Measurements from ENCODE around the gene FAM20C. TPM values are rescaled to one million over a fixed set of nuclear protein-coding genes. Genes with fewer than 3 reads are reported as not detected.

FAM20C gene
- total RNA-seq, 1 experiment from 2014 or later: 62.6 TPM

DNA sequence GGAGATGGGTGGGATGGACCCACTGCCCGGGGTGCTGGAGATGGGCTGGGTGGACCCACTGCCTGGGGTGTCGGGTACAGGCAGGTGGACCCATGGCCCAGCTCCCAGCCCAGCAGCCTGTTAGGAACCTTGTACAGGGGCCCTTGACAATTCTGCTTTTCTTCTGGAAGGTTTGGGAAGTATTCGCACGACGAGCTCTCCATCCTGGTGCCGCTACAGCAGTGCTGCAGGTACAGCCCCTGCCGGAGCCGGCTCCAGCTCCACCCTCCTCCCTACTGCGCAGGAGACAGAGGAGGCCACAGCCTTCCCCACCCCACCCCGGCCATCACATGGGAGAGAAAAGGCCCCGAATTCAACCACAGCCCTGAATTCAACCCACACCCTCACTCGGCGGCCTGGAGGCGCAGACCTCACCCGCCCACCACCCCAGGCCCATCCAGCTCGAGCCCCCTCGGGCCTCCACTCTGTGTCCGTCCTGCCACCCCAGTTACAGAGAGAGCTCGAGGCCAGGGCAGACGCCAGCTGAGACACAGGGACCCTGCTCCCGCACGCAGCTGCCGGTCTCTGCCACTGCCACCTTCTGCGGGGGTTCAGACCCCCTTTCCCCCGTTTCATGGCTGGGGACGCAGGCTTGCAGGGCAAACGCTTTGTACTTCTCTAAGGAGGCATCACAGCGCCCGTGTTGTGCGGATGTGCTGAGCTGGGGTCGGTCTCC is 66.3 kb downstream of the FAM20C start:
- no peak overlapping the region for H2BK20ac ChIP-seq (ENCODE audit: low read depth, low read length, poor library complexity, severe bottlenecking)

More for the DNA sequence above, 66.3 kb downstream of the FAM20C start:
- H3K27ac ChIP-seq (ENCODE audit: insufficient read length, low read depth, low read length): no peak overlapping the region
- no peak overlapping the region for H3K18ac ChIP-seq (ENCODE audit: insufficient read length, low read depth, low read length)
- H3K9me3 Mint-ChIP-seq: peaks cover 57 to 80% of the 10 kb centered on the region in 2 experiments
- no peak overlapping the region for H2BK12ac ChIP-seq (ENCODE audit: insufficient read length, low read depth, low read length)
- H3K79me2 ChIP-seq (ENCODE audit: insufficient read depth, low read length): no peaks in the 10 kb centered on the region
- no peak overlapping the region for H3K56ac ChIP-seq (ENCODE audit: insufficient read length, low read depth, low read length)
- H4K91ac ChIP-seq (ENCODE audit: insufficient read length, low read depth, low read length): no peak overlapping the region
- no CpG with 5 or more reads among the region's 31 CpGs for WGBS (ENCODE audit: extremely low coverage, insufficient read length, low lambda C conversion rate)
- no peaks in the 10 kb centered on the region for H3K4me1 ChIP-seq (ENCODE audit: insufficient read depth, low read length)
- no peak overlapping the region for H3K23ac ChIP-seq (ENCODE audit: insufficient read length, low read depth, low read length)
- TF ChIP-seq, protein P1, sequence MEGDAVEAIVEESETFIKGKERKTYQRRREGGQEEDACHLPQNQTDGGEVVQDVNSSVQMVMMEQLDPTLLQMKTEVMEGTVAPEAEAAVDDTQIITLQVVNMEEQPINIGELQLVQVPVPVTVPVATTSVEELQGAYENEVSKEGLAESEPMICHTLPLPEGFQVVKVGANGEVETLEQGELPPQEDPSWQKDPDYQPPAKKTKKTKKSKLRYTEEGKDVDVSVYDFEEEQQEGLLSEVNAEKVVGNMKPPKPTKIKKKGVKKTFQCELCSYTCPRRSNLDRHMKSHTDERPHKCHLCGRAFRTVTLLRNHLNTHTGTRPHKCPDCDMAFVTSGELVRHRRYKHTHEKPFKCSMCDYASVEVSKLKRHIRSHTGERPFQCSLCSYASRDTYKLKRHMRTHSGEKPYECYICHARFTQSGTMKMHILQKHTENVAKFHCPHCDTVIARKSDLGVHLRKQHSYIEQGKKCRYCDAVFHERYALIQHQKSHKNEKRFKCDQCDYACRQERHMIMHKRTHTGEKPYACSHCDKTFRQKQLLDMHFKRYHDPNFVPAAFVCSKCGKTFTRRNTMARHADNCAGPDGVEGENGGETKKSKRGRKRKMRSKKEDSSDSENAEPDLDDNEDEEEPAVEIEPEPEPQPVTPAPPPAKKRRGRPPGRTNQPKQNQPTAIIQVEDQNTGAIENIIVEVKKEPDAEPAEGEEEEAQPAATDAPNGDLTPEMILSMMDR (conservative IDR thresholded peaks at IDR 0.05): no peak
- no peaks in the 10 kb centered on the region for H3K27me3 ChIP-seq (ENCODE audit: insufficient read depth, low read length)
- no peaks in the 10 kb centered on the region for H4K20me1 ChIP-seq (ENCODE audit: control insufficient read depth, insufficient read depth, insufficient read length)
- no peak overlapping the region for H2BK5ac ChIP-seq (ENCODE audit: insufficient read length, low read length)
- peaks cover 79 to 86% (median 81%) of the 10 kb centered on the region in 3 experiments for H3K36me3 Mint-ChIP-seq (ENCODE audit: insufficient read depth in 1 of 3, low read depth in 3 of 3)
- no peaks in the 10 kb centered on the region for H3K79me1 ChIP-seq (ENCODE audit: insufficient read depth, low read depth, low read length, poor library complexity, severe bottlenecking)
- no peak overlapping the region for H4K8ac ChIP-seq (replicated peaks; ENCODE audit: insufficient read length, low read depth, low read length)
- H3K14ac ChIP-seq (ENCODE audit: insufficient read depth, low read length): no peak overlapping the region
- peaks cover 14% of the 10 kb centered on the region for H3K27me3 Mint-ChIP-seq (ENCODE audit: low read depth)
- peaks cover 44% of the 10 kb centered on the region for H3K9me3 ChIP-seq (ENCODE audit: control insufficient read depth, low read depth, low read length)
- H2AFZ ChIP-seq (ENCODE audit: low read length): no peak overlapping the region
- no peak overlapping the region for H2BK120ac ChIP-seq (ENCODE audit: low read depth, low read length, poor library complexity, severe bottlenecking)
- H3K4me3 Mint-ChIP-seq: no peak overlapping the region
- H3K23me2 ChIP-seq (ENCODE audit: insufficient read length, low read depth, low read length, poor library complexity, severe bottlenecking): no peaks in the 10 kb centered on the region
- no peak for DNase-seq
- no peak overlapping the region for H3K27ac Mint-ChIP-seq
- no peaks in the 10 kb centered on the region for H3K4me1 Mint-ChIP-seq
- H2AK5ac ChIP-seq (ENCODE audit: insufficient read length, low read length): no peak overlapping the region
- no peak overlapping the region for H3T11ph ChIP-seq (ENCODE audit: low read length)
- no peak overlapping the region for H3K4me2 ChIP-seq (ENCODE audit: insufficient read depth, insufficient read length, low read length)
- H3K9ac ChIP-seq (ENCODE audit: extremely low read depth, insufficient read length, low read length): no peak overlapping the region
- H4K5ac ChIP-seq (ENCODE audit: insufficient read length, low read depth, low read length): no peak overlapping the region
- H2BK15ac ChIP-seq (ENCODE audit: low read depth, low read length): no peak overlapping the region
- H3K4ac ChIP-seq (ENCODE audit: low read depth, low read length): no peak overlapping the region
